GM12878 (cell line): ENCODE results near the gene EPN3. TPM values are rescaled to one million over a fixed set of nuclear protein-coding genes. Genes with fewer than 3 reads are reported as not detected.

Experiments
- ATAC-seq: fragments of 200-7000 bp; cut with Tn5 transposase; 3 replicates; pipeline ENCODE4 v1.9.1; 2020; ENCODE audit warnings: mild to moderate bottlenecking, moderate library complexity
- BruUV-seq: library from RNA; stranded (reverse); fragments of 400-500 nt; replicated peaks from 2 replicates; lab custom pipeline; 2021; lab: Mats Ljungman, UMichigan
- CTCF ChIA-PET: fragments of 300-600 bp; sonication (Branson Sonifier 250); formaldehyde crosslinking; extraction: SDS; loops from one replicate; lab custom pipeline; 2021; ENCODE audit warnings: inconsistent platforms; lab: Yijun Ruan, JAX
- POLR2A ChIA-PET: fragments of 350-600 bp; formaldehyde crosslinking; extraction: SDS; loops from one replicate; lab custom pipeline; 2021; ENCODE audit warnings: inconsistent platforms; lab: Charles Lee
- RAD21 ChIA-PET: fragments of 300-600 bp; sonication (Branson Sonifier 250); formaldehyde crosslinking; loops from one replicate; lab custom pipeline; 2023; ENCODE audit warnings: antibody characterized with exemption; ENCODE audit not compliant: unreplicated experiment; lab: Charles Lee
- SMC1A ChIA-PET: fragments of 300-600 bp; sonication (Branson Sonifier 250); formaldehyde crosslinking; loops from one replicate; lab custom pipeline; 2023; ENCODE audit not compliant: unreplicated experiment, uncharacterized antibody; lab: Charles Lee
- DNase-seq: peaks from one replicate; pipeline ENCODE4 v3.0.0-alpha.2; 2011; ENCODE audit warnings: low read depth, low spot score
- FAIRE-seq: peaks from 3 replicates; lab custom pipeline; 2011; peaks lifted over from hg19 to GRCh38; lab: Jason Lieb, UNC
- H2AFZ ChIP-seq: 2 replicates; pipeline ENCODE4 v1.6.0; 2011; ENCODE audit warnings: low read depth, low read length, control low read depth; ENCODE audit not compliant: control insufficient read depth
- H3K27ac ChIP-seq: 2 replicates; pipeline ENCODE4 v1.5.1; 2011; ENCODE audit warnings: control low read depth; ENCODE audit not compliant: control insufficient read depth, insufficient read depth
- H3K27me3 ChIP-seq, 2 experiments: replicated peaks in 1 of 2; 2 replicates each; pipeline versions ENCODE4 v1.6.0 to v1.6.1; 2011; ENCODE audit warnings: low read length in 1 of 2; ENCODE audit not compliant: control insufficient read depth in 2 of 2, insufficient read depth in 2 of 2
- H3K36me3 ChIP-seq, 2 experiments: 2 replicates each; pipeline ENCODE4 v1.5.1; 2011; ENCODE audit warnings: low read length in 1 of 2; ENCODE audit not compliant: control insufficient read depth in 2 of 2, insufficient read depth in 2 of 2
- H3K4me1 ChIP-seq: 2 replicates; pipeline ENCODE4 v1.6.1; 2011; ENCODE audit warnings: mild to moderate bottlenecking, low read length, moderate library complexity, mixed read lengths; ENCODE audit not compliant: control insufficient read depth, insufficient read depth
- H3K4me2 ChIP-seq: 2 replicates; pipeline ENCODE4 v1.6.0; 2011; ENCODE audit warnings: control low read depth; ENCODE audit not compliant: control insufficient read depth, insufficient read depth
- H3K4me3 ChIP-seq: fragments of 200-600 bp; sonication (generic); 2 replicates; pipeline ENCODE4 v1.5.1; 2016
- H3K79me2 ChIP-seq: 2 replicates; pipeline ENCODE4 v1.6.0; 2011; ENCODE audit warnings: low read length; ENCODE audit not compliant: control insufficient read depth, insufficient read depth
- H3K9ac ChIP-seq: 2 replicates; pipeline ENCODE4 v1.8.0; 2011; ENCODE audit warnings: low read length, control low read depth, mixed read lengths; ENCODE audit not compliant: control insufficient read depth, insufficient read depth
- H3K9me3 ChIP-seq: replicated peaks from 3 replicates; pipeline ENCODE4 v1.5.1; 2011; ENCODE audit warnings: mild to moderate bottlenecking, low read length; ENCODE audit not compliant: control insufficient read depth, insufficient read depth
- H4K20me1 ChIP-seq: 2 replicates; pipeline ENCODE4 v1.6.0; 2011; ENCODE audit not compliant: control insufficient read depth, insufficient read depth
- CREM ChIP-seq: IDR thresholded peaks from 2 replicates; pipeline ENCODE4 v1.6.1; 2014; ENCODE audit warnings: antibody characterized with exemption, low read depth
- SREBF2 ChIP-seq: IDR thresholded peaks from 2 replicates; pipeline ENCODE4 v1.6.1; 2012; ENCODE audit warnings: mild to moderate bottlenecking, low read length
- YBX1 ChIP-seq: fragments of 450-650 bp; IDR thresholded peaks from 2 replicates; pipeline ENCODE4 v1.6.1; 2016; ENCODE audit warnings: antibody characterized with exemption
- WGBS: methylation state at CpG from one replicate; pipeline ENCODE4 v1.1.6; 2016; ENCODE audit warnings: low lambda C conversion rate; ENCODE audit not compliant: insufficient replicate concordance, insufficient coverage; ENCODE audit errors: missing lambda C conversion rate; 5-methylcytosine and 5-hydroxymethylcytosine counted together
- in situ Hi-C: fragments of 300-500 bp; cut with MboI; formaldehyde crosslinking; loops from 9 replicates; pipeline ENCODE4 v1.14.3; 2018; ENCODE audit warnings: mixed read lengths
- intact Hi-C: fragments of 100-400 bp; cut with micrococcal nuclease; formaldehyde crosslinking; loops from one replicate; pipeline ENCODE4 v1.14.2; 2022; ENCODE audit not compliant: unreplicated experiment
- polyA plus RNA-seq, 11 experiments: library from polyadenylated mRNA; depleted of rRNA in 4 of 11; unstranded in 6 of 11; stranded (reverse) in 5 of 11; fragments of >200 nt; fragmentation: Nextera tagmentation in 4 of 11; fragmentation: Illumina TruSeq in 1 of 11; extraction: Ambion mirVana in 4 of 11; extraction: Trizol in 1 of 11; gene quantifications; 1 replicate in 1 of 11; 2 replicates in 10 of 11; pipeline versions ENCODE4 v1.2.1 to v1.2.3, GENCODE V29; 2011 to 2016; ENCODE audit warnings: inconsistent platforms in 2 of 11, missing spikeins in 2 of 11, low read depth in 1 of 11
- total RNA-seq, 4 experiments: library from RNA; depleted of rRNA in 3 of 4; stranded (reverse); fragments of >200 nt in 3 of 4; fragmentation: Illumina TruSeq in 1 of 4; extraction: Trizol in 1 of 4; gene quantifications; 2 replicates each; pipeline versions ENCODE4 v1.2.1 to v1.2.3, GENCODE V29; 2013 to 2021
- TF ChIP-seq, protein P1 (sequence below): IDR thresholded peaks from 2 replicates; pipeline ENCODE4 v1.6.1; 2011; ENCODE audit warnings: low read depth, low read length, improper control_type of control experiment, borderline replicate concordance

Gene EPN3
- total and polyA plus RNA-seq, 10 of the 15 experiments (the other 5 are each of a cell fraction or from before 2014, with no cell fraction given), result 0.04 to 0.07 TPM; not detected in 8

DNA sequence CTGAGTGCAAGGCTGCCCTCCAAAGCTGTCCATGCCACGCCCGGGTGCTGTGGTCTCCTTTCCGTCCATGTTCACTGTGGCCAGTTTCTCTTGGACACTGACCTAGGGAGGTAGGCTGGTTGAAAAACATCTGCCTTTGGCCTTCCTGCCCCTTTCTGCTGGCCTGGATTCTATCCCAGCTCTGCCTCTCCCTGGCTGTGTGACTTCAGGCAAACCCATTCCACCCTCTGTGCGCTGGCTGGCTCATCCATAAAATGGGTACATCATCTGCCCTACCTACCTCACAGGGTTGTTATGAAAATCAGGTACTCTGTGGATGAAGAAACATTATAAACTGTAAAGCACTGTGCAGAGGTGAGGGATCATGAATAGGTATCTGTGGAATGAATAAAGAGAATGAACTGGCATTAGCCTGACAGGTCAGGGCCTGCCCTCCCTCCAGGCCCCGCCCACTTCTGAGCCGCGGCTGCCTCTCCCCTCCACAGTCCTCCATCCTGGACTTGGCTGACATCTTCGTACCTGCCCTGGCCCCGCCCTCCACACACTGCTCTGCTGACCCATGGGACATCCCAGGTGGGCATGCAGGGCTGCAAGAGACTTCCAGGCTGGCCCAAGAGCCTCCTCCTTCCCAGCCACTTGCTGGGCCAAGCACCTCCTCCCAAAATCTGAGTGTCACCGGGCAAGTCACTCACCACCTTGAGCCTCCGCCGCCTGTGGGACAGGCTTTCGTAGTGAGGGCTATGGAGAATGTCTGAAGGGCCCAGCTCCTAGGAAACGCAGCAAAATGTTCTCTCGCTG lies 7.4 kb downstream of the EPN3 start:
- Histone ChIP-seq H2AFZ (no peak overlapping the region), H3K9ac (no peak overlapping the region), H3K4me1 (peaks cover 10% of the 10 kb centered on the region; the same call in 1 of the 2 replicates), H3K9me3 (no peaks in the 10 kb centered on the region), H3K27me3 (no peaks in the 10 kb centered on the region), H4K20me1 (no peaks in the 10 kb centered on the region), H3K4me2 (no peak overlapping the region), H3K27ac (no peak overlapping the region), H3K4me3 (no peak overlapping the region), H3K79me2 (no peaks in the 10 kb centered on the region), H3K36me3 (no peaks in the 10 kb centered on the region)
- ChIA-PET POLR2A (no interaction called here), SMC1A (no interaction called here), CTCF (no interaction called here), RAD21 (interaction anchor here (1.1 kb wide), 1 partner anchor 61 kb away, joined by 3 read pairs; no protein-coding TSS in a partner anchor)
- BruUV-seq, result no TSS peak
- FAIRE-seq, result no peak
- no peak for DNase-seq
- intact Hi-C loops (loop anchor here (10.0 kb wide), 1 partner anchor 415 kb away; no protein-coding TSS in a partner anchor), in situ Hi-C loops (loop anchor here (5.0 to 10.0 kb wide), 4 partner anchors 52 to 415 kb away; no protein-coding TSS in a partner anchor)
- ATAC-seq, result no peak
- 43% methylated on average over 15 of the region's 15 CpGs for WGBS
- TF ChIP-seq YBX1, result no peak
- no peak for TF ChIP-seq SREBF2
- TF ChIP-seq CREM, result no peak
- TF ChIP-seq, protein P1, sequence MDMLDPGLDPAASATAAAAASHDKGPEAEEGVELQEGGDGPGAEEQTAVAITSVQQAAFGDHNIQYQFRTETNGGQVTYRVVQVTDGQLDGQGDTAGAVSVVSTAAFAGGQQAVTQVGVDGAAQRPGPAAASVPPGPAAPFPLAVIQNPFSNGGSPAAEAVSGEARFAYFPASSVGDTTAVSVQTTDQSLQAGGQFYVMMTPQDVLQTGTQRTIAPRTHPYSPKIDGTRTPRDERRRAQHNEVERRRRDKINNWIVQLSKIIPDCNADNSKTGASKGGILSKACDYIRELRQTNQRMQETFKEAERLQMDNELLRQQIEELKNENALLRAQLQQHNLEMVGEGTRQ, result no peak
